ENCODE data around the gene AQP4. TPM values are rescaled to one million over a fixed set of nuclear protein-coding genes. Genes with fewer than 3 reads are reported as not detected.

The AQP4 gene
- total and polyA plus RNA-seq, 2 of the 13 experiments (the other 11 are each of a cell fraction or from before 2014, with no cell fraction given): 0.20 to 0.62 TPM

DNA sequence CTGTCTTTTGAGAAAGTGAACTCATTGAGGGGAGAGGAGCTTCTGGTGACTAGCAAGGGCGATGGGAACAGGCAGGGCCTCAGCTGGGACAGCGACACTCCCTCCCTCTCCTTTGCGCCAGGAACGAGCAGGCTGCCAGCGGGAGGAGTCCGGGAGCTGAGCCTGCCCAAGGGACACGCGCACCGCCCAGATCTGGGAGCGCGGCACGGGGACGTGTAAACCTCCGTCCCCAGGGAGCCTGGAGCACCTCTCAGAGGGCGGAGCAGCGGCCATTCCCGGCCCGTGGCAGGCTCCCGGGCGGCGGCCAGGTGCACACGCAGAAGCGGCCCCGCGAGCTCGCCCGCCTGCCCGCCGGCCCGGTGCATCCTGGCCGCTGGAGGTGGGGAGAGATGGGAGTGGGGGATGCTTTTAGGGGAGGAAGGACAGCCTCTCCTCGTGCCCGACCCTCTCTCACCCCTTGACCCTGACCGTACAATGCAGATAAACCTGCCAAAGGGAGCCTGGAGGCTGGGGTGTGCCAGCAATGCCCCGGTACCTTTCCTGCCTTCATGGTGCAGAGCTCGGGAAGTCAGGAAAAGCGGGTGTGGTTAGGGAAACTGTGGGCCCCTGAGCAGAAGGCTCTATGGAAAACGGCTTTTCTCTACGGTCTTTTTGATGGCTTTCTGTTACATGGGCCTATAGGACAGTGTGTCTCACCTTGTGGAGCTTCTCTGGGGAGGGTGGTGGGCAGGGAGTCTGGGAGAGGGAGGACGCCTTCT lies 2.2 kb downstream of the AQP4 start (continued):
- TF ChIP-seq, protein P1, sequence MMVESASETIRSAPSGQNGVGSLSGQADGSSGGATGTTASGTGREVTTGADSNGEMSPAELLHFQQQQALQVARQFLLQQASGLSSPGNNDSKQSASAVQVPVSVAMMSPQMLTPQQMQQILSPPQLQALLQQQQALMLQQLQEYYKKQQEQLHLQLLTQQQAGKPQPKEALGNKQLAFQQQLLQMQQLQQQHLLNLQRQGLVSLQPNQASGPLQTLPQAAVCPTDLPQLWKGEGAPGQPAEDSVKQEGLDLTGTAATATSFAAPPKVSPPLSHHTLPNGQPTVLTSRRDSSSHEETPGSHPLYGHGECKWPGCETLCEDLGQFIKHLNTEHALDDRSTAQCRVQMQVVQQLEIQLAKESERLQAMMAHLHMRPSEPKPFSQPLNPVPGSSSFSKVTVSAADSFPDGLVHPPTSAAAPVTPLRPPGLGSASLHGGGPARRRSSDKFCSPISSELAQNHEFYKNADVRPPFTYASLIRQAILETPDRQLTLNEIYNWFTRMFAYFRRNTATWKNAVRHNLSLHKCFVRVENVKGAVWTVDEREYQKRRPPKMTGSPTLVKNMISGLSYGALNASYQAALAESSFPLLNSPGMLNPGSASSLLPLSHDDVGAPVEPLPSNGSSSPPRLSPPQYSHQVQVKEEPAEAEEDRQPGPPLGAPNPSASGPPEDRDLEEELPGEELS (CRISPR knock-in tag; IDR thresholded peaks at IDR 0.05): no peak
- TF ChIP-seq, protein P2, sequence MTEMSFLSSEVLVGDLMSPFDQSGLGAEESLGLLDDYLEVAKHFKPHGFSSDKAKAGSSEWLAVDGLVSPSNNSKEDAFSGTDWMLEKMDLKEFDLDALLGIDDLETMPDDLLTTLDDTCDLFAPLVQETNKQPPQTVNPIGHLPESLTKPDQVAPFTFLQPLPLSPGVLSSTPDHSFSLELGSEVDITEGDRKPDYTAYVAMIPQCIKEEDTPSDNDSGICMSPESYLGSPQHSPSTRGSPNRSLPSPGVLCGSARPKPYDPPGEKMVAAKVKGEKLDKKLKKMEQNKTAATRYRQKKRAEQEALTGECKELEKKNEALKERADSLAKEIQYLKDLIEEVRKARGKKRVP (CRISPR knock-in tag; IDR thresholded peaks at IDR 0.05): no peak
- no peak for TF ChIP-seq ZNF850 (CRISPR knock-in tag; conservative IDR thresholded peaks at IDR 0.05)
- TF ChIP-seq, protein P3, sequence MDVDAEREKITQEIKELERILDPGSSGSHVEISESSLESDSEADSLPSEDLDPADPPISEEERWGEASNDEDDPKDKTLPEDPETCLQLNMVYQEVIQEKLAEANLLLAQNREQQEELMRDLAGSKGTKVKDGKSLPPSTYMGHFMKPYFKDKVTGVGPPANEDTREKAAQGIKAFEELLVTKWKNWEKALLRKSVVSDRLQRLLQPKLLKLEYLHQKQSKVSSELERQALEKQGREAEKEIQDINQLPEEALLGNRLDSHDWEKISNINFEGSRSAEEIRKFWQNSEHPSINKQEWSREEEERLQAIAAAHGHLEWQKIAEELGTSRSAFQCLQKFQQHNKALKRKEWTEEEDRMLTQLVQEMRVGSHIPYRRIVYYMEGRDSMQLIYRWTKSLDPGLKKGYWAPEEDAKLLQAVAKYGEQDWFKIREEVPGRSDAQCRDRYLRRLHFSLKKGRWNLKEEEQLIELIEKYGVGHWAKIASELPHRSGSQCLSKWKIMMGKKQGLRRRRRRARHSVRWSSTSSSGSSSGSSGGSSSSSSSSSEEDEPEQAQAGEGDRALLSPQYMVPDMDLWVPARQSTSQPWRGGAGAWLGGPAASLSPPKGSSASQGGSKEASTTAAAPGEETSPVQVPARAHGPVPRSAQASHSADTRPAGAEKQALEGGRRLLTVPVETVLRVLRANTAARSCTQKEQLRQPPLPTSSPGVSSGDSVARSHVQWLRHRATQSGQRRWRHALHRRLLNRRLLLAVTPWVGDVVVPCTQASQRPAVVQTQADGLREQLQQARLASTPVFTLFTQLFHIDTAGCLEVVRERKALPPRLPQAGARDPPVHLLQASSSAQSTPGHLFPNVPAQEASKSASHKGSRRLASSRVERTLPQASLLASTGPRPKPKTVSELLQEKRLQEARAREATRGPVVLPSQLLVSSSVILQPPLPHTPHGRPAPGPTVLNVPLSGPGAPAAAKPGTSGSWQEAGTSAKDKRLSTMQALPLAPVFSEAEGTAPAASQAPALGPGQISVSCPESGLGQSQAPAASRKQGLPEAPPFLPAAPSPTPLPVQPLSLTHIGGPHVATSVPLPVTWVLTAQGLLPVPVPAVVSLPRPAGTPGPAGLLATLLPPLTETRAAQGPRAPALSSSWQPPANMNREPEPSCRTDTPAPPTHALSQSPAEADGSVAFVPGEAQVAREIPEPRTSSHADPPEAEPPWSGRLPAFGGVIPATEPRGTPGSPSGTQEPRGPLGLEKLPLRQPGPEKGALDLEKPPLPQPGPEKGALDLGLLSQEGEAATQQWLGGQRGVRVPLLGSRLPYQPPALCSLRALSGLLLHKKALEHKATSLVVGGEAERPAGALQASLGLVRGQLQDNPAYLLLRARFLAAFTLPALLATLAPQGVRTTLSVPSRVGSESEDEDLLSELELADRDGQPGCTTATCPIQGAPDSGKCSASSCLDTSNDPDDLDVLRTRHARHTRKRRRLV (CRISPR knock-in tag; IDR thresholded peaks at IDR 0.05): no peak
- 0 out of 2 replicates have a peak, but pooled peaks have one; percentile 23 for TF ChIP-seq SALL1 (CRISPR knock-in tag; IDR thresholded peaks at IDR 0.05)
- no peak for TF ChIP-seq SP140L (CRISPR knock-in tag; IDR thresholded peaks at IDR 0.05; ENCODE audit: borderline replicate concordance)
- TF ChIP-seq, protein P4, sequence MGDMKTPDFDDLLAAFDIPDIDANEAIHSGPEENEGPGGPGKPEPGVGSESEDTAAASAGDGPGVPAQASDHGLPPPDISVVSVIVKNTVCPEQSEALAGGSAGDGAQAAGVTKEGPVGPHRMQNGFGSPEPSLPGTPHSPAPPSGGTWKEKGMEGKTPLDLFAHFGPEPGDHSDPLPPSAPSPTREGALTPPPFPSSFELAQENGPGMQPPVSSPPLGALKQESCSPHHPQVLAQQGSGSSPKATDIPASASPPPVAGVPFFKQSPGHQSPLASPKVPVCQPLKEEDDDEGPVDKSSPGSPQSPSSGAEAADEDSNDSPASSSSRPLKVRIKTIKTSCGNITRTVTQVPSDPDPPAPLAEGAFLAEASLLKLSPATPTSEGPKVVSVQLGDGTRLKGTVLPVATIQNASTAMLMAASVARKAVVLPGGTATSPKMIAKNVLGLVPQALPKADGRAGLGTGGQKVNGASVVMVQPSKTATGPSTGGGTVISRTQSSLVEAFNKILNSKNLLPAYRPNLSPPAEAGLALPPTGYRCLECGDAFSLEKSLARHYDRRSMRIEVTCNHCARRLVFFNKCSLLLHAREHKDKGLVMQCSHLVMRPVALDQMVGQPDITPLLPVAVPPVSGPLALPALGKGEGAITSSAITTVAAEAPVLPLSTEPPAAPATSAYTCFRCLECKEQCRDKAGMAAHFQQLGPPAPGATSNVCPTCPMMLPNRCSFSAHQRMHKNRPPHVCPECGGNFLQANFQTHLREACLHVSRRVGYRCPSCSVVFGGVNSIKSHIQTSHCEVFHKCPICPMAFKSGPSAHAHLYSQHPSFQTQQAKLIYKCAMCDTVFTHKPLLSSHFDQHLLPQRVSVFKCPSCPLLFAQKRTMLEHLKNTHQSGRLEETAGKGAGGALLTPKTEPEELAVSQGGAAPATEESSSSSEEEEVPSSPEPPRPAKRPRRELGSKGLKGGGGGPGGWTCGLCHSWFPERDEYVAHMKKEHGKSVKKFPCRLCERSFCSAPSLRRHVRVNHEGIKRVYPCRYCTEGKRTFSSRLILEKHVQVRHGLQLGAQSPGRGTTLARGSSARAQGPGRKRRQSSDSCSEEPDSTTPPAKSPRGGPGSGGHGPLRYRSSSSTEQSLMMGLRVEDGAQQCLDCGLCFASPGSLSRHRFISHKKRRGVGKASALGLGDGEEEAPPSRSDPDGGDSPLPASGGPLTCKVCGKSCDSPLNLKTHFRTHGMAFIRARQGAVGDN (CRISPR knock-in tag; IDR thresholded peaks at IDR 0.05): peak; percentile 20; the same call in 1 of the 2 replicates
- TF ChIP-seq ZNF790 (CRISPR knock-in tag; IDR thresholded peaks at IDR 0.05; ENCODE audit: borderline replicate concordance): no peak
- TF ChIP-seq, protein P5, sequence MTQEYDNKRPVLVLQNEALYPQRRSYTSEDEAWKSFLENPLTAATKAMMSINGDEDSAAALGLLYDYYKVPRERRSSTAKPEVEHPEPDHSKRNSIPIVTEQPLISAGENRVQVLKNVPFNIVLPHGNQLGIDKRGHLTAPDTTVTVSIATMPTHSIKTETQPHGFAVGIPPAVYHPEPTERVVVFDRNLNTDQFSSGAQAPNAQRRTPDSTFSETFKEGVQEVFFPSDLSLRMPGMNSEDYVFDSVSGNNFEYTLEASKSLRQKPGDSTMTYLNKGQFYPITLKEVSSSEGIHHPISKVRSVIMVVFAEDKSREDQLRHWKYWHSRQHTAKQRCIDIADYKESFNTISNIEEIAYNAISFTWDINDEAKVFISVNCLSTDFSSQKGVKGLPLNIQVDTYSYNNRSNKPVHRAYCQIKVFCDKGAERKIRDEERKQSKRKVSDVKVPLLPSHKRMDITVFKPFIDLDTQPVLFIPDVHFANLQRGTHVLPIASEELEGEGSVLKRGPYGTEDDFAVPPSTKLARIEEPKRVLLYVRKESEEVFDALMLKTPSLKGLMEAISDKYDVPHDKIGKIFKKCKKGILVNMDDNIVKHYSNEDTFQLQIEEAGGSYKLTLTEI (CRISPR knock-in tag; conservative IDR thresholded peaks at IDR 0.05): no peak
- TF ChIP-seq ZNF20 (CRISPR knock-in tag; IDR thresholded peaks at IDR 0.05): no peak
- no peak for TF ChIP-seq JDP2 (CRISPR knock-in tag; IDR thresholded peaks at IDR 0.05; ENCODE audit: borderline replicate concordance)
- peak; percentile 98 for TF ChIP-seq ZNF263 (CRISPR knock-in tag; IDR thresholded peaks at IDR 0.05)
- no peak for TF ChIP-seq MIER2 (CRISPR knock-in tag; IDR thresholded peaks at IDR 0.05)

Data from HepG2 (cell line).